PFSK-1 (cell line): ENCODE results near the gene NUDT8.

Experiments
- FOXP2 ChIP-seq: optimal IDR thresholded peaks from 2 replicates; pipeline ENCODE3; 2011; ENCODE audit warnings: borderline replicate concordance, control low read depth, inconsistent platforms; ENCODE audit not compliant: insufficient read depth; ENCODE audit errors: extremely low read length, extremely low read depth
- POLR2AphosphoS5 ChIP-seq: IDR thresholded peaks from 2 replicates; pipeline ENCODE4 v1.6.1; 2012; ENCODE audit warnings: low read depth, mild to moderate bottlenecking, control low read depth, low read length, moderate library complexity
- REST ChIP-seq, 2 experiments: IDR thresholded peaks; 2 replicates each; pipeline versions ENCODE4 v1.6.1 to v1.8.0; 2011 to 2012; ENCODE audit warnings: low read depth in 2 of 2, low read length in 2 of 2, control low read depth in 1 of 2, inconsistent platforms in 1 of 2, mild to moderate bottlenecking in 1 of 2, moderate library complexity in 1 of 2; ENCODE audit not compliant: insufficient read depth in 1 of 2
- SIN3A ChIP-seq: IDR thresholded peaks from 2 replicates; pipeline ENCODE4 v1.6.1; 2012; ENCODE audit warnings: mild to moderate bottlenecking, low read length, moderate library complexity, borderline replicate concordance; ENCODE audit not compliant: insufficient read depth
- TAF1 ChIP-seq: IDR thresholded peaks from 2 replicates; pipeline ENCODE4 v1.6.1; 2012; ENCODE audit warnings: low read length, control low read depth, borderline replicate concordance; ENCODE audit not compliant: insufficient read depth

The NUDT8 gene

GRCh38 chr11:67664213-67664585, 34.5 kb upstream of the NUDT8 start:
- TF ChIP-seq FOXP2 (no peak), TAF1 (no peak)

GRCh38 chr11:67663532-67664212, 33.9 kb upstream of the NUDT8 start:
- TF ChIP-seq POLR2AphosphoS5 = no peak
- no peak for TF ChIP-seq FOXP2
- no peak for TF ChIP-seq SIN3A
- no peak for TF ChIP-seq TAF1
- no peak for TF ChIP-seq REST (IDR thresholded peaks at IDR 0.05; ENCODE audit: insufficient read depth in 1 of 2, low read depth in 2 of 2, low read length in 2 of 2)

GRCh38 chr11:67662835-67663531, 33.2 kb upstream of the NUDT8 start:
- TF ChIP-seq POLR2AphosphoS5 = no peak
- no peak for TF ChIP-seq FOXP2
- TF ChIP-seq REST (IDR thresholded peaks at IDR 0.05; ENCODE audit: insufficient read depth in 1 of 2, low read depth in 2 of 2, low read length in 2 of 2) = no peak
- TF ChIP-seq TAF1 = no peak
- no peak for TF ChIP-seq SIN3A

- TF ChIP-seq REST (IDR thresholded peaks at IDR 0.05; ENCODE audit: insufficient read depth in 1 of 2, low read depth in 2 of 2, low read length in 2 of 2) (no peak), POLR2AphosphoS5 (no peak), FOXP2 (no peak), SIN3A (no peak), TAF1 (no peak)
Observed at GRCh38 chr11:67662142-67662834, 32.6 kb upstream of the NUDT8 start.

GRCh38 chr11:67657300-67657699, 27.6 kb upstream of the NUDT8 start:
- TF ChIP-seq TAF1 (no peak), FOXP2 (no peak), POLR2AphosphoS5 (no peak), SIN3A (no peak), REST (IDR thresholded peaks at IDR 0.05; ENCODE audit: insufficient read depth in 1 of 2, low read depth in 2 of 2, low read length in 2 of 2) (no peak)
